Measurements from ENCODE around the gene ADAT3. TPM values are rescaled to one million over a fixed set of nuclear protein-coding genes. Genes with fewer than 3 reads are reported as not detected.

The ADAT3 gene
- total RNA-seq, 1 donor from 2014 or later = 8.4 TPM

DNA sequence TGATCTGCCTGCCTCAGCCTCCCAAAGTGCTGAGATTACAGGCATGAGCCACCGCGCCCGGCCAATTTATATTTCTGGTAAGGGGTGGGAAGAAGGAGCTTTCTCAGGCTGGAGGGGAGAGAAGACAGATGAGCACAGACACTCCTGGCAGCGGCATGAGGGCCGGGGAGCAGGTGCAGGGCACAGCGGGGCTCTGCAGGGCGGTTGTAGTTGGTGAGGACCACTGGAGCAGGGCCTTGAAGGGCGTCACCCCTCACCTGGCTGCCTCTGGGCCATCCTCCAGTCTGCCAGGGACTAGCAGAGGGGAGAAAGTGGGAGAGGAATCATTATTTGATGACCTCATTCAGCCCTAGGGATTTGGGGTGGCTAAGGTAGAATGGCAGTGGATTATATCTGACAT, 27.2 kb downstream of the ADAT3 start:
- H3K4me3 Mint-ChIP-seq = no peak overlapping the region
- DNase-seq (ENCODE audit: low spot score) = no peak
- H3K4me1 Mint-ChIP-seq (ENCODE audit: low read depth) = peaks cover 24% of the 10 kb centered on the region
- peaks cover 11% of the 10 kb centered on the region for H3K9me3 Mint-ChIP-seq
- peaks cover 4% of the 10 kb centered on the region for H3K27me3 Mint-ChIP-seq (ENCODE audit: insufficient read depth)
- intact Hi-C loops (cut with micrococcal nuclease) = no loop called here
- H3K36me3 Mint-ChIP-seq (ENCODE audit: low read depth) = peaks cover 21% of the 10 kb centered on the region
- H3K27ac Mint-ChIP-seq = no peak overlapping the region

DNA sequence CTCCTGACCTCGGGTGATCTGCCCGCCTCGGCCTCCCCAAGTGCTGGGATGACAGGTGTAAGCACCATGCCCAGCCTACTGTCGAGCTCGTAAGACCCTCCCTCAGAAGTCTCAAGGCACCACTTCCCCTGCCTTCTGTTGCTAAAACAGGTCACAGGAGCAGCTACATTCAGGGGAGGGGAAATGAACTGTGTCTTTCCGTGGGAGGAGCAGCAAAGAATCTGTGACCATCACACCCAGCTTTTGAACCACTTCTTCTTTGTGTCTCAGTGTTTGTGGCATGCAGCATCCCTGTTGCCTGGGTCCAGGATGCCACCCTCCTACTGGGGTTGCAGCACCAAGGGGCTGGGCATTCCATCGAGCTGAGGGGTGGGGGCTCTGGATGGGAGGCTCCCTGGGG, 28.0 kb downstream of the ADAT3 start:
- Mint-ChIP-seq H3K9me3 (peaks cover 11% of the 10 kb centered on the region), H3K36me3 (ENCODE audit: low read depth) (peaks cover 23% of the 10 kb centered on the region), H3K27me3 (ENCODE audit: insufficient read depth) (peaks cover 4% of the 10 kb centered on the region), H3K4me3 (no peak overlapping the region), H3K4me1 (ENCODE audit: low read depth) (peaks cover 22% of the 10 kb centered on the region), H3K27ac (no peak overlapping the region)
- intact Hi-C loops (cut with micrococcal nuclease) = no loop called here
- no peak for DNase-seq (ENCODE audit: low spot score)

- H3K27ac Mint-ChIP-seq = no peak overlapping the region
- intact Hi-C loops (cut with micrococcal nuclease) = no loop called here
- DNase-seq (ENCODE audit: low spot score) = no peak
- H3K27me3 Mint-ChIP-seq (ENCODE audit: insufficient read depth) = peaks cover 4% of the 10 kb centered on the region
- peaks cover 21% of the 10 kb centered on the region for H3K4me1 Mint-ChIP-seq (ENCODE audit: low read depth)
- H3K36me3 Mint-ChIP-seq (ENCODE audit: low read depth) = peaks cover 23% of the 10 kb centered on the region
- no peak overlapping the region for H3K4me3 Mint-ChIP-seq
- peaks cover 11% of the 10 kb centered on the region for H3K9me3 Mint-ChIP-seq
Observed at GRCh38 chr19:1933942-1934341, 28.7 kb downstream of the ADAT3 start.

DNA sequence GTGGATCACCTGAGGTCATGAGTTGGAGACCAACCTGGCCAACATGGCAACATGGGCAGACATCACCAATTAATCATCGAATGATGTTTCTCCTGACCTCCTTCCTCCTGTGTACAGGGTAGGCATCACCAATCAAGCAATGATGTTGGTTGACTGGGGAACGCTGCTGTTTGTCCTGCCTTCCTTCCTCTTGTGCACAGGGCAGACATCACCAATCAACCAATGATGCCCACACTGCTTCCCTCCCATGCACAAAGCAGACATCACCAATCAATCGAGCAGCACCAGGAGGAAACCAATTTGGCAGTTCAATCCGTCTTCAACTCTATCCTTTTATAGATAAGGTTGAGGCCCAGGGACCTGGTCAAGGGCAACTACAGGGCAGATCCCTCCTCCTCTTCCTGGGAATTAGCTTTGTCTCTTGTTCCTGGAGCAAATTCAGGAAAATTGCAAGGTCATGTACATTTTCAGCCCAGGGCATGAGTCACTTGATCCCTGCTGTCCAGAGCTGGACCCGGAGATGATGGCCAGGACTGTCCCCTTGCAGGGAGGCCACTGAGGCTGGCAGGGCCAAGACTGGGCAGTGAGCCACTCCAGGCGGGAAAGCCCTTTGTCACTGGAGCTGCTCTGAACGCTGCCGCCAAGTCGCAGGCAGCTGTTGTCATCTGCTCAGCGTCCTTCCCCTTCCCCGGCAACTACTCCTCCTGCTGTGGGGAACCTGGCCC, 30.4 kb downstream of the ADAT3 start:
- peaks cover 23% of the 10 kb centered on the region for H3K36me3 Mint-ChIP-seq (ENCODE audit: low read depth)
- no peak overlapping the region for H3K27ac Mint-ChIP-seq
- H3K27me3 Mint-ChIP-seq (ENCODE audit: insufficient read depth) = peaks cover 1% of the 10 kb centered on the region
- peaks cover 24% of the 10 kb centered on the region for H3K4me1 Mint-ChIP-seq (ENCODE audit: low read depth)
- intact Hi-C loops (cut with micrococcal nuclease) = no loop called here
- no peak overlapping the region for H3K4me3 Mint-ChIP-seq
- H3K9me3 Mint-ChIP-seq = peaks cover 11% of the 10 kb centered on the region
- no peak for DNase-seq (ENCODE audit: low spot score)

DNA sequence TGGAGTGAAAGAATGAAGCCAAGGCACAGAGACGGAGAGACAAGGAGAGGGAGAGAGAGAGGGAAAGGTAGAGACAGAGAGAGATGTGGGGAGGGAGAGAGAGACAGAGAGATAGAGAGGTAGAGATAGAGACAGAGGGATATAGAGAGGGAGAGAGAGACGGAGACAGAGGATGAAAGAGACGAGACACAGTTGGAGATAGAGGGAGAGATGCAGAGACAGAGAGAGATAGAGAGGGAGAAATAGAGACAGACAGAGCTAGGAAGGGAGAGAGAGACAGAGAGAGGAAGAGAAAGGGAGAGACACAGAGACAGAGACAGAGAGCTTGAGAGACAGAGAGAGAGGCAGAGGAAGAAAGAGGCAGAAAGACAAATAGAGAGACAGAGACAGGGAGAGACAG, 31.2 kb downstream of the ADAT3 start:
- H3K9me3 Mint-ChIP-seq = peaks cover 11% of the 10 kb centered on the region
- no peak overlapping the region for H3K4me3 Mint-ChIP-seq
- H3K36me3 Mint-ChIP-seq (ENCODE audit: low read depth) = peaks cover 23% of the 10 kb centered on the region
- peaks cover 1% of the 10 kb centered on the region for H3K27me3 Mint-ChIP-seq (ENCODE audit: insufficient read depth)
- H3K27ac Mint-ChIP-seq = no peak overlapping the region
- intact Hi-C loops (cut with micrococcal nuclease) = no loop called here
- peaks cover 24% of the 10 kb centered on the region for H3K4me1 Mint-ChIP-seq (ENCODE audit: low read depth)
- DNase-seq (ENCODE audit: low spot score) = no peak

GRCh38 chr19:1936916-1937610, 31.9 kb downstream of the ADAT3 start:
- H3K4me1 Mint-ChIP-seq (ENCODE audit: low read depth) = peaks cover 24% of the 10 kb centered on the region
- peaks cover 1% of the 10 kb centered on the region for H3K27me3 Mint-ChIP-seq (ENCODE audit: insufficient read depth)
- H3K36me3 Mint-ChIP-seq (ENCODE audit: low read depth) = peaks cover 23% of the 10 kb centered on the region
- intact Hi-C loops (cut with micrococcal nuclease) = no loop called here
- H3K9me3 Mint-ChIP-seq = peaks cover 6% of the 10 kb centered on the region
- no peak overlapping the region for H3K4me3 Mint-ChIP-seq
- H3K27ac Mint-ChIP-seq = peak overlapping the region; percentile 64
- no peak for DNase-seq (ENCODE audit: low spot score)

DNA sequence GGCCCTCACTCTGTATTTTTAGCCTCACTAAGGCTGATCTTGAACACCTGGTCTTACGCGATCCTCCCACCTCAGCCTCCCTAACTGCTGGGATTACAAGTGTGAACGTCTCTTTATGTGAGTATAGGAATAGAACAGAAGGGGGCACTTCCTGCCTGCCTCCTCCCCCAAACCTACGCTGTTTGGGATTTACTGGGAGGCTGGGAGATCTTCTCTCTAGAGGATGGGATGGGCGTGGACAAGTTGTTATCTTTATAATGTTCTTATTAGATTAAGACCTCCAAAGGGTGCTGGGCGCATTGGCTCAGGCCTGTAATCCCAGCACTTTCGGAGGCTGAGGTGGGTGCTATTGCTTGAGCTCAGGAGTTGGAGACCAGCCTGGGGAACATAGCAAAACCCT, 32.9 kb downstream of the ADAT3 start:
- intact Hi-C loops (cut with micrococcal nuclease) = no loop called here
- Mint-ChIP-seq H3K27ac (peak overlapping the region; percentile 70), H3K4me3 (no peak overlapping the region), H3K36me3 (ENCODE audit: low read depth) (peaks cover 21% of the 10 kb centered on the region), H3K27me3 (ENCODE audit: insufficient read depth) (no peaks in the 10 kb centered on the region), H3K4me1 (ENCODE audit: low read depth) (peaks cover 28% of the 10 kb centered on the region), H3K9me3 (peaks cover 6% of the 10 kb centered on the region)
- DNase-seq (ENCODE audit: low spot score) = no peak

- Mint-ChIP-seq H3K4me3 (peak within 1 kb of the TSS; percentile 95), H3K9me3 (no peaks in the 10 kb centered on the region), H3K27ac (peak within 1 kb of the TSS; percentile 96), H3K4me1 (ENCODE audit: low read depth) (peaks cover 35% of the 10 kb centered on the region), H3K36me3 (ENCODE audit: low read depth) (peaks cover 15% of the 10 kb centered on the region), H3K27me3 (ENCODE audit: insufficient read depth) (no peaks in the 10 kb centered on the region)
- no peak for DNase-seq (ENCODE audit: low spot score)
- intact Hi-C loops (cut with micrococcal nuclease) = loop anchor here (2.0 kb wide), 2 partner anchors 77 to 487 kb away; no protein-coding TSS in a partner anchor
Observed at GRCh38 chr19:1941146-1942077, 36.2 kb downstream of the ADAT3 start, which contains the start of gene CSNK1G2. CSNK1G2 (plus strand) TSS chr19:1941172; CDS start chr19:1969773, 28,601 bp downstream.

DNA sequence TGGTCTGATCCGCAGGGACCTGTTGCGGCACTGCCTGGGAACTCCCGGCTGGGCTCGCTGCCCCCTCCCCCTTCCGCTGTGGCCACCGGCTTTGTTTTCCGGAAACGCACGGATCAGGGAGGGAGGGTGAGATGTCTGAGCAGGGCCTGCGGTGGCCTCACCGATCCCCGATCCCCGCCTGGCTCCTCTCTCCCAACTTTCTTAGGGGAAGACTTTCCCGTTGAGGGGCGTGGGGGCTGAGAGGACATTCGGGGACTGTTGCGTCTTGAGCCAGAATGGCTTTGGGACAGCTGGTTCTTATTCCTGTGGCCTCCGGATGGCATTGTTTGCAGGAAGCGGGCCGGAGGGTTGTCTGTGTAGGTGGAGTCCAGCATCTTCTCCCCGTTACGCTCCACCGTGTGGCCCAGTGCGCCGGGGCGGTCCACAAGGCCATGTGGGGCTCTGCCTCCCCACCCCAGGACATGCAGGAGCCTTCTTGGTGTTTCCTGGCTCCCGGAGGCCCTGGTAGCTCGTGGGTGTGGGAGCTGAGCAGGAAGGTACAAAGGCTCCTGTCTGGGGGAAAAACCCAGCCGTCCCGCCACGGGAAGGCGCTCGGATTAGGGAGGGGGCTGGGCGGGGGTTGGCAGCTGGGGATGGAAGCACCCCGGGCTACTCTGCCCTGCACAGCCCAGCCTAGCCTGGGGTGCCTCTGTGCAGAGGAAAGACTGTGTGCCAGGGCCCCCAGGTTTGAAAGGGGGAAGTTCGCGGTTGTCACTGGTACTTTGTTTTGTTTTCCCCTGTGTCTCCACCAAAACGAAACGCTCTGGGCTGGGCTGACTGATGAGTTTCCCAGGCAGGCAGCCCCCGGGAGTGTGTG, 37.1 kb downstream of the ADAT3 start:
- intact Hi-C loops (cut with micrococcal nuclease) = loop anchor here (2.0 kb wide), 2 partner anchors 76 to 486 kb away; no protein-coding TSS in a partner anchor
- Mint-ChIP-seq H3K4me3 (peak overlapping the region; percentile 95), H3K27ac (peak overlapping the region; percentile 93), H3K27me3 (ENCODE audit: insufficient read depth) (no peaks in the 10 kb centered on the region), H3K9me3 (no peaks in the 10 kb centered on the region), H3K36me3 (ENCODE audit: low read depth) (peaks cover 12% of the 10 kb centered on the region), H3K4me1 (ENCODE audit: low read depth) (peaks cover 30% of the 10 kb centered on the region)
- peak; percentile 82 for DNase-seq (ENCODE audit: low spot score)

- intact Hi-C loops (cut with micrococcal nuclease) = loop anchor here (2.0 kb wide), 2 partner anchors 76 to 486 kb away; no protein-coding TSS in a partner anchor
- H3K4me3 Mint-ChIP-seq = peak overlapping the region; percentile 95
- peak overlapping the region; percentile 93 for H3K27ac Mint-ChIP-seq
- DNase-seq (ENCODE audit: low spot score) = no peak
- no peaks in the 10 kb centered on the region for H3K9me3 Mint-ChIP-seq
- H3K36me3 Mint-ChIP-seq (ENCODE audit: low read depth) = peaks cover 11% of the 10 kb centered on the region
- no peaks in the 10 kb centered on the region for H3K27me3 Mint-ChIP-seq (ENCODE audit: insufficient read depth)
- peaks cover 24% of the 10 kb centered on the region for H3K4me1 Mint-ChIP-seq (ENCODE audit: low read depth)
Observed at GRCh38 chr19:1942934-1943555, 37.8 kb downstream of the ADAT3 start.

DNA sequence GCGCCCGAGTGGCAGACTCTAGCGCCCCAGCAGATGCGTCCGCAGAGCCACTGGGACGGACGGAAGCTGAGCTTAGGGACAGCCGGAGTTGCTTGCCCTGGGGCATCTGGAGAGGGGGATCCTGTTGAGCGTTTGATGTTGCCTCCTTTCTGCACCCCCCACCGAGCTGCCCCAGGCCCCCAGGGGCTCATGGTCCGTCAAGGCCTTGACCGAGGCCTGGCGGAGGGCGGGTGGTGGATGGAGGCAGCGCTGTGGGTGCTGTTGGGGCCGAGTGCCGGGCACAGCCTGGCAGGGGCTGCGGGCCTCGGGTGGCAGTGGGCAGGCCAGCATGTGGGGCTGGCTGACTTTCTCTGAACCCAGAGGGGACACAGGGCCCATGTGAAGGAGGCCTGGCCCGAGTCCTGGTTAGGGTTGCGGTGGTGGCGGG, 38.5 kb downstream of the ADAT3 start:
- Mint-ChIP-seq H3K9me3 (no peaks in the 10 kb centered on the region), H3K27ac (peak overlapping the region; percentile 93), H3K27me3 (ENCODE audit: insufficient read depth) (no peaks in the 10 kb centered on the region), H3K4me1 (ENCODE audit: low read depth) (peaks cover 23% of the 10 kb centered on the region), H3K36me3 (ENCODE audit: low read depth) (peaks cover 9% of the 10 kb centered on the region), H3K4me3 (peak overlapping the region; percentile 95)
- DNase-seq (ENCODE audit: low spot score) = no peak
- intact Hi-C loops (cut with micrococcal nuclease) = loop anchor here (2.0 kb wide), 2 partner anchors 75 to 485 kb away; no protein-coding TSS in a partner anchor

All from activated T-helper 1 cell treated with anti-CD3 and anti-CD28 coated beads, Interleukin-12 subunit alpha, Interleukin-12 subunit beta, Interleukin-2, Interleukin-4 antibody, amounts not matched to agents 30 ng/mL and 10 ng/mL and 1 ng/mL, durations not matched to agents 14 hours and 24 hours and 36 hours (primary cell).